ENCODE measurements around the gene ADAMTS2. TPM values are rescaled to one million over a fixed set of nuclear protein-coding genes. Genes with fewer than 3 reads are reported as not detected.

ADAMTS2 gene
- total and polyA plus RNA-seq, 2 of the 8 experiments (the other 6 are each of a cell fraction or from before 2014, with no cell fraction given): 6.6 to 7.3 TPM

DNA sequence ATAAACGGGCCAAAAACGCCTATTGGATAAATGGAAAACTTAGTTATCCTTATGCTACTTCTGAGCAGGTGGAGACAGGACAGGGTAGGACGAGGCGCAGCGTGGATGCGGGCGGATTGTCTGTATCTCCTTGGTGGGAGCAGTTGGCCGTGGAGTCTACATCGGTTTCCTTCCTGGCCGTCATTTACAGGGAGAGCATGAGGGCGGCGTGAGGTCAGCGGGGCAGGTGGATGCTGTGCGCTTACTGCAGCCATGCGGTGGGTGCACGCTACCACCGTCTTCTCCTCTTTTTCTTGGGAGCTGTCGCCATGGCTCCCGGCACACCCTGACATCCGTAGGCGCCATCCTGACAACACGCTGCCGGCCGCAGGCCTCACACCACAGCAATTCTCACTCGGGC, 121.3 kb downstream of the ADAMTS2 start:
- H2BK120ac ChIP-seq (replicated peaks; ENCODE audit: low read depth, low read length): no peak overlapping the region
- TF ChIP-seq MAX (IDR thresholded peaks at IDR 0.05) (peak; percentile 70), JUND (IDR thresholded peaks at IDR 0.05; ENCODE audit: low read length) (no peak), RXRA (IDR thresholded peaks at IDR 0.05; ENCODE audit: insufficient read depth, low read depth, low read length) (no peak)
- no peak overlapping the region for H3K23ac ChIP-seq (ENCODE audit: insufficient read length)
- H3K14ac ChIP-seq (ENCODE audit: insufficient read length): no peak overlapping the region
- FAIRE-seq: no peak
- no peak overlapping the region for H3K56ac ChIP-seq (replicated peaks; ENCODE audit: insufficient read length, low read depth, low read length)
- H4K5ac ChIP-seq (ENCODE audit: insufficient read length, low read depth, low read length): no peak overlapping the region
- peaks cover 0 to 3% (median 0%) of the 10 kb centered on the region in 4 experiments; a peak in 1 of 8 replicates for H3K36me3 ChIP-seq (ENCODE audit: control insufficient read depth in 2 of 4, insufficient read depth in 4 of 4, low read length in 3 of 4)
- H3K4me2 ChIP-seq (ENCODE audit: insufficient read depth in 1 of 2, low read depth in 2 of 2, low read length in 2 of 2): no peak overlapping the region
- no peak overlapping the region for H4K91ac ChIP-seq (replicated peaks; ENCODE audit: insufficient read length, low read length)
- no peaks in the 10 kb centered on the region for H3K27me3 ChIP-seq (replicated peaks in 1 of 4; ENCODE audit: control insufficient read depth in 3 of 4, extremely low read depth in 1 of 4, insufficient read depth in 3 of 4, low read length in 3 of 4)
- H2BK5ac ChIP-seq (ENCODE audit: low read depth, low read length): no peak overlapping the region
- ChIA-PET CTCF (ENCODE audit: partially characterized antibody) (interaction anchor here (0.8 kb wide), 1 partner anchor 11 kb away, joined by 3 read pairs; no protein-coding TSS in a partner anchor), POLR2A (ENCODE audit: partially characterized antibody) (no interaction called here)
- no peak overlapping the region for H2BK12ac ChIP-seq (ENCODE audit: low read depth, low read length)
- H3K9me3 ChIP-seq (ENCODE audit: insufficient read depth in 2 of 2, low read depth in 1 of 2, low read length in 1 of 2): peaks cover 16 to 22% of the 10 kb centered on the region in 2 experiments
- no peaks in the 10 kb centered on the region for H3K79me2 ChIP-seq (ENCODE audit: control insufficient read depth in 1 of 2, insufficient read depth in 2 of 2, low read length in 2 of 2)
- no peak for DNase-seq (ENCODE audit: low read depth in 1 of 2, low spot score in 2 of 2)
- H3K9ac ChIP-seq (replicated peaks in 1 of 4; ENCODE audit: extremely low read depth in 1 of 4, low read depth in 3 of 4, low read length in 3 of 4): no peak overlapping the region
- no peak overlapping the region for H2AK5ac ChIP-seq (ENCODE audit: low read depth, low read length)
- no peak overlapping the region for H4K8ac ChIP-seq (ENCODE audit: extremely low read depth, insufficient read depth, low read length)
- peaks cover 0 to 19% (median 13%) of the 10 kb centered on the region in 4 experiments; a peak in 6 of 7 replicates for H3K4me1 ChIP-seq (replicated peaks in 1 of 4; ENCODE audit: control insufficient read depth in 3 of 4, insufficient read depth in 4 of 4, low read length in 3 of 4)
- no peak overlapping the region for H3K27ac ChIP-seq (ENCODE audit: low read depth, low read length)
- no peak overlapping the region for H2BK20ac ChIP-seq (ENCODE audit: low read length)
- no peak overlapping the region for H3K18ac ChIP-seq (ENCODE audit: extremely low read depth, low read length)
- no peak overlapping the region for H3K4ac ChIP-seq (replicated peaks; ENCODE audit: insufficient read length, low read depth, low read length)
- peaks cover 0 to 8% of the 10 kb centered on the region in 2 experiments for H4K20me1 ChIP-seq (replicated peaks in 1 of 2; ENCODE audit: control insufficient read depth in 1 of 2, insufficient read depth in 2 of 2, low read length in 2 of 2)
- H2AFZ ChIP-seq (ENCODE audit: low read length): no peak overlapping the region
- H3K79me1 ChIP-seq (ENCODE audit: low read depth, low read length): no peaks in the 10 kb centered on the region; the same call in 1 of the 2 replicates
- WGBS, 2 experiments (ENCODE audit: extremely low coverage in 1 of 2, insufficient coverage in 1 of 2, insufficient read length in 1 of 2, insufficient replicate concordance in 2 of 2, low coverage in 1 of 2, low lambda C conversion rate in 2 of 2, missing lambda C conversion rate in 1 of 2): 89% methylated on average over 25 of the region's 25 CpGs; no CpG with 5 or more reads in 1 of the 2 experiments
- H2BK15ac ChIP-seq (ENCODE audit: low read length): no peak overlapping the region
- peaks cover 4% of the 10 kb centered on the region; the same call in 1 of the 2 replicates for H3K23me2 ChIP-seq (ENCODE audit: low read depth, low read length)
- no peak overlapping the region for H3K4me3 ChIP-seq (ENCODE audit: extremely low read depth in 1 of 4, insufficient read depth in 2 of 4, low read depth in 3 of 4, low read length in 4 of 4)
